Raji (cell line): ENCODE data around the gene FCF1.

Experiments used
- POLR2A ChIP-seq: IDR thresholded peaks from 2 replicates; pipeline ENCODE4 v1.6.1; 2011; ENCODE audit warnings: low read depth, low read length, control low read depth; ENCODE audit not compliant: insufficient read depth

The FCF1 gene

DNA sequence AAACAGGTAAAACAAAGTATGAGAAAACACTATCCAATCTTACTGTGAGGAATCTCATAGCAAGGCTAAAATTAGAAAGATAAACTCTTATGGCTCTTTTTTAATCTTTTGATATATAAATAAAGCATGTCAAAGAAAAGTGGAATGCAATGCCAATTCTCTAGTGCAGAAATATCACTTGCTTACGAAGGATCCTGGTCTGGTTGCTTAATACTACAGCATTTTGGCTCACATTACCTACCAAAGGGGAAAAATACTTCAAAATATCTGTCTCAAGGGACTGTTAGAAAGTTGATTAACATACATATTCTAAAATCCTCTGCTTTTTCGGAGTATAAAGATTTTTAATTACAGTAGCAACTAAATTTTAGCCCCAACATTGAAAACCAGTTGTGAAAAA, 21.5 kb upstream of the FCF1 start:
- TF ChIP-seq POLR2A, result no peak

DNA sequence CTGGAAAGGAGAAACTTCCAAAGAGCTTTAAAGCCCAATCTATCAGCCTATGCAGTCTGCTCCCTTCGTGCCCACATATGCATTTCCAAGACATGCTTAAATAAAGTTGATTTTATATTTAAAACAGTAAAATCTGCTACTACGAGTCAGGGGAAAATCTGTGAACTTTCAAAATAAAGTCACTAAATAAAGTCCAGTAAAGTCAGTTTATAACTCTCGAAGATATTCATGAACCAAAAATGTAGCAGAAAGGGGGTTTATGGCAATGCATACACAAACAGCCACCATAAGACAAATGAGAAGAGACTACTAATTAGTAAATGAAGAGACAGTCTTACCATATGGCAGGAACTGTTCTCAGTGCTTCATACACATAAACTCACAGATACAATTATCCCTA, 19.8 kb upstream of the FCF1 start:
- TF ChIP-seq POLR2A, result no peak

DNA sequence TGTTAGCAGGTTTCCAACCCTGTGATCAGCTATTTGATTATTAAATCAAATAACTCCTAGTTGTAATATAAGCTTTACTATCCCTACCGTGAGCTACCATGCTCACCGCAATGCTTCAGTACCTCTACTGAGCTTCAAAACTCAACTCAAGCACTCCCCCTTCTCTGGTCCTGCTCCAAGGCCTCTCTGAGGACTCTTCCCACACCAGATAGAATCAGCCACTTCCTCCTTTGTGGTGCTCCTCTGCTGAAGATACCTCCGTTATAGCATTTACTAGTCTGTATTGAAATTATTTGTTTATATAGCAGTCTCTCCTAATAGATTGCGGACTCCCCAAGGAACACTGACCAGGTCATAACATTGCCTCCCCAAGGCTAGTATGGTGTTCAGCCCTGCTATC, 17.5 kb upstream of the FCF1 start:
- no peak for TF ChIP-seq POLR2A

DNA sequence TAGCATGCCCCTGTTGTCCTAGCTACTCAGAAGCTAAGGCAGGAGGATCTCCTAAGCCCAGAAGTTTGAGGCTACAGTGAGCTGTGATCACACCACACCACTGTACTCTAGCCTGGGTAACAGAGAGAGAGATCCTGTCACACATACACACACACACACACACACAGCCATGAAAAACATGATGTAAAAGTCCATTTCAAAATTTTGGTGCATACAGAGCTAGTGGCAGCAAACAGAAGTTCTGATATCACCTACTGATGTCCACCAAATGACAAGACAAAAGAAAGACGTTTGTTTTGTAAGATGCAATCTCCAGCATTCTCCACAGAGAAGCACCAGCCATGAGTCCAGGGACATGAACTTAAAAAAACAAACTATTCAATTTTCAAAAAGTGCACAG, 15.9 kb upstream of the FCF1 start:
- TF ChIP-seq POLR2A, result no peak

DNA sequence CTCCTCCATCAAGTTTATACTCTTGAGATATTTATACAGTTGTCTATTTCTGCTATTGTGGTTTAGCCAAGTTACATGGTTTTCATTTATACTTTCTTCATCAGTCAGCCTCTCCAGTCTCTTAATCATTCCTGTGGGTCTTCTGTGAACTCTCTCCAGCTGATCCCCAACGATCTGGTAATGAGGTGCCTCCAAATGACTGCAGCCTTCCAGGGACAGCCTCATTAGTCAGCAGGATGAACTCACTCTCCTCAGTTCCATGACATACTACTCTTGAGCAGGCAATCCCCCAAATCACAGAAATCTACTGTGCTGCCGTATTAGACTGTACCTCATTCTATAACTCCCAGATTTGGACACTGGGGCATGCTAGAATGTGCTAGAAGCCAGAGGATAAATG, 15.4 kb upstream of the FCF1 start:
- TF ChIP-seq POLR2A, result no peak

DNA sequence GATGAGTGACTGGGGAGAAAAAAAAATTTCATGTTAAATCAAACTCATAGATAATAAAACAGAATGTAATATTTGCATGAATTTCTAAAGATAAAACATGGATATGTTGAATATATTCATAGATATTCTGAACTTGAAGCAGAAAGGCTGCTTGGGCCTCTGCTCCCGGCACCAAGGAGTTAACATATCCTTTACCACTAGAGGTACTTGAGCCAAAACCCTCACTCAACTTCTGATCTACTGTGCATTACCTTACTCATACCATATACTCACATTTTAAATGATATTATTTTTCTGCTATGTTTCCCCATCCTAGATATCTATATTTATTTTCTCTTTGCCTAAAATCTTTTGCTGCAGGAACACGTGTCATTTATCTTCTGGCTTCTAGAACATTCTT, 15.0 kb upstream of the FCF1 start:
- TF ChIP-seq POLR2A, result no peak

DNA sequence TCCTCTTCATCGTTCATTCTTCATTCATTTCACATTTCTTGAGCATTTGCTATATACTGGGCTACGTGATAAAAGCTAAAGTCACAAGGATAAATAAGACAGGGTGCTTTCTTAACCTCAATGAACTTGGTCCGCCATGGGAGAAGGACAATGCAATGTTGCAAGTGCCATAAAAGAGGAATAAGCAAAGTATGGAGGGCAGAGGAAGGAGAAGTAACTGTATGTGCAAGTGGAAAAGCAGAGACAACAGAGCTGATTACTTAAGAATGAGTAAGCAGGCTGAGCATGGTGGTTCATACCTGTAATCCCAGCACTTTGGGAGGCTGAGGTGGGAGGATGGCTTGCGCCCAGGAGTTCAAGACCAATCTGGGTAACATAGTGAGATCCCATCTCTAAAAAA, 14.5 kb upstream of the FCF1 start:
- no peak for TF ChIP-seq POLR2A

DNA sequence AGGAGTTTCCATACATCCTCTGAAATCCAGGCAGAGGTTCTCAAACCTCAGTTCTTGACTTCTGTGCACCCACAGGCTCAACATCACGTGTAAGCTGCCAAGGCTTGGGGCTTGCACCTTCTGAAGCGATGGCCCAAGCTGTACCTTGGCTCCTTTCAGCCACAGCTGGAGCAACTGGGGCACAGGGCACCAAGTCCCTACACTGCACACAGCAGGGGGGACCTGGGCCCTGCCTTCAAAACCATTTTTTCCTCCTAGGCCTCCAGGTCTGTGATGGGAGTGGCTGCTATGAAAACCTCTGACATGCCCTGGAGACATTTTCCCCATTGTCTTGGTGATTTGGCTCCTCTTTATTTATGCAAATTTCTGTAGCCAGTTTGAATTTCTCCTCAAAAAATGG, 10.7 kb upstream of the FCF1 start:
- no peak for TF ChIP-seq POLR2A

DNA sequence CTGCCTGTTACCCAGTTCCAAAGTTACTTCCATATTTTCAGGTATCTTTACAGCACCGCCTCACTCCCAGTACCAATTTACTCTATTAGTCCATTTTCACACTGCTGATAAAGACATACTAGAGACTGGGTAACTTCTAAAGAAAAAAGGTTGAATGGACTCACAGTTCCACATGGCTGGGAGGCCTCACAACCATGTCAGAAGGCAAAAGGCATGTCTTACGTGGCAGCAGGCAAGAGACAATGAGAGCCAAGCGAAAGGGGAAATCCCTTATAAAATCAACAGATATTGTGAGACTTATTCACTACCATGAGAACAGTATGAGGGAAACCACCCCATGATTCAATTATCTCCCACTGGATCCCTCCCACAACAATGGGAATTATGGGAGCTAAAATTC, 9.9 kb upstream of the FCF1 start:
- TF ChIP-seq POLR2A, result no peak

DNA sequence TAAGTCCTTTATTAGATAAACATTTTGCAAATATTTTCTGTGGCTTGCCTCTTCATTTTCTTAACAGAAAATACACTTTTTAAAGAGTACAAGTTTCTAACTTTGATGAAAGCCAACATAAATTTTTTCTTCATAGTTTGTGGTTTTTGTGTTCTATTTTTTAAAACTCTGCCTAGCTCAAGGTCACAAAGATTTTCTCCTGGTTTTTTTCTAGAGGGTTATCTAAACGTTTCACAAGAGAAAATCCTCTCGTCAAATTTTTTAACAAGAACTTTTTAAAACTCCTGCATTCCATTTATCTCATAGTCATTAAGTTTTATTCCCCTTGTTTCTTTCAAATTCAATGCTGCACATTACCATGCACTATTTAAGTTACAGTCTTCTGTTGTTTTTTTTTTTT, 8.3 kb upstream of the FCF1 start:
- no peak for TF ChIP-seq POLR2A

DNA sequence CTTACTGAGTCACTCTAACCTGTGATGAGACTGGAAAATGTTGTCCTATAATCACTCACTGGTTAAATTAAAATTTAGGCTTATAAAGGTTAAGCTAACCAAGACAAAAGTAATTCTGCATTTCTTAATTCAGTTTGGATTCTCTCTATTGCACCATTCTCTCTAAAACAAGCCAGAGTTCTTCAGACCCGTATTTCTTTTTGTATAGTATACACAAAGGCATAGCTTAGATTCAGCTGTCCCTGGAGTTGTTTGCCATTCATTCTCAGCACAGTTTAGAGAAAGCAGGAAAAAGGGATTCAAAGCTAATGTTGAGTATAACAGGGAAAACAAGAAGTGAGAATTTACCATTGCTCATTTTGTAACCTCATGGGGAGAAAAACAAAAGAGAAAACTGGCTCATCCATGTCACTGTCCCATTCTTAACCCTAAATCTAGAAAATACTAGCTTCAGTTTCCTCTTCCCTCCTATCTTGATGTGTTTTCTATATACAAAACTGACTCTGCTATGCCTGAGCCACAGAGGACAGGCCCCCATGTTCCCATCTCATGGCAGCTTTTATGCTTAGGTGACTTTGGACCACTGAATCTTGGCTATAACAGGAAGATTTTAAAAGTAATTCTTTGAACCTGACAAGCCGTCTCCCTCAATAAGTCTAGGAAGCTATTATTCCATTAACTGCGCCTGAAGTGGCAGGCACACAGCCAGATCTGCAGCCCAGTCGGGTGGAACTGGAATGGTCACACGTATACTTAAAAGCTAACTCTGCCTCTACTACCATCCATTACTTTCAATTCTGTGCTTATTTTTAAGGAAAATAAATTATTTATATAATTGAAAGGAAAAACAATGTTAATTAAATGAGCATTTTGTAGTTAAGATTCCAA, 7.1 kb upstream of the FCF1 start:
- no peak for TF ChIP-seq POLR2A

DNA sequence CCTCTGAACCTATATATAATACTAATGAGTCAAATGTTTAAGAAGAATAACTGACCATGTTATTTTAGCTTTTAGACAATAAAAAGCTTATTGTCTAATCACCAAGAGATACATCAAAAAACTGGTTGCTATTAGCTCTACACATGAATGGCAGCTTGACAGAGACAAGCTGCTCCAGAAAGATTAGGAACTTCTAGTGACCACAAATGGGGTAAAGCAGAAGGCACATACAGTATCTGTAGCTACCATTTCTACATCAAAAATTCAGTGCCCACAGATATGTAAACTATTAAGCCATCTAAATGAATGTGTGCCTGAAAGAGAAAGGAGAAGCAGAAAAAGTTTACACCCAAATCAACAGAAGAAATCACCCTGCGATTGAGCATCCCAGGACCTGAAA, 2.5 kb upstream of the FCF1 start:
- no peak for TF ChIP-seq POLR2A

DNA sequence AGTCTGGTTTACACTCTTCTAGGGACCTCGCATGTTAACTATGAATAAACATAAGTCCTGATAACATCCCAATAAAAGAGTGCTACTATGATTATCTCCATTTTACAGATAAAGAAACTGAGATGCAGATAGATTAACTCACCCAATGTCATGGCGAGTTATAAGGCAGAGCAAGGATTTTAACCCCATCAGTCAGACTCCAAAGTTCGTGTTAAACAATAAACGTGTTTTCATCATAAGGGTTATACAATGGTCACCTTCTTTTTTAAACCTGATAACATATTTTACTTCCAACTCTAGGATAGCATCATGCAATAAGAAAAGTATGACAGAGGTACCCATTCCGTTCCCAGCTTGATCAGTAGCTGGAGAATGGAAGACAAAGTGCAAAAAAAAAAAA, 1.3 kb upstream of the FCF1 start:
- TF ChIP-seq POLR2A, result no peak

DNA sequence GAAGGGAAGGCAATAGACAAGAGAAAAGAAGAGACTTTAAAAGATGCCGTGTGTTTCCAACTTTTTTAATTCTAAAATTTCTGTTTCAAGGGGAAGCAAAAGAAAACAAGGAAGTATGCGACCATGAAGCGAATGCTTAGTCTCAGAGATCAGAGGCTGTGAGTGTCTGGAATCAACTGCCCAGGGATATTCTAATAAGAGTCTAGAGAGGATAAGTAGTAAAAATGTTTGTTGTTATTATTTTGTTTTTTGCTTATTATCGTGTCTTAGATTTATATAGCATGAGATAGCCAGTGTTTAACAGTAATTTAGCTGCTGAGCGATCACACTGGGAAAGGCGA, 421 bp downstream of the FCF1 start:
- no peak for TF ChIP-seq POLR2A

DNA sequence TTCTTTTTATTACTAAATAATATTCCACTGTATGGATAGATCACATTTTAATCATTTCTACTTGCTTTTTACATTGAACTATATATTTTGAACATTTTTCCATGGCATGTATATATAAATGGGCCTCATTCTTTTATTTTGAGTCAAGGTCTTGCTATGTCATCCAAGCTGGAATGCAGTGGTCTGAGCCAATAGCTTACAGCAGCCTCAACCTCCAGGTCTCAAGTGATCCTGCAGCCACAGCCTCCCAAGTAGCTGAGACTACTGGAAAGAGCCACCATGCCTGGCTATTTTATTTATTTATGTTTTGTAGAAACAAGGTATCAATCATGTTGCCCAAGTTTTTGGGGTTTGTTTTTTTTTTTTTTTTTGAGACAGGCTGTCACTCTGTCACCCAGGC, 7.6 kb downstream of the FCF1 start:
- TF ChIP-seq POLR2A, result no peak

DNA sequence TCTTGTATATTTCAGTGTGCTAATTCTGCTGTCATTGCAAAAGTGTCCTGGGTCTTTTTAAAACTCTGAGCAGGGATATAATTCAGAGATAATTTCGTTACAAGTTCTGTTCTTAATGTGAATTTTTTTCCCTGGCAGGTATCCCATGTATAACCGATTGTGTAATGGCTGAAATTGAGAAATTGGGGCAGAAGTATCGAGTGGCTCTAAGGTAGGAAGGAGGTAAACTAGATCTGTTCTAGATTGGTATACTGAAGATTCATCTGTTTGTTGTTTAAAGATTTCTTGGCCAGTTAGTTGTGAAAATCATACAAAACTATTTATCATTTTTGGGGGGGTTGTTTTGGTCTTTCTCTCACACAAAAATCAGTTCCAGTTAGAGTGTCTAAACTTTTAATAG, 10.2 kb downstream of the FCF1 start:
- no peak for TF ChIP-seq POLR2A

DNA sequence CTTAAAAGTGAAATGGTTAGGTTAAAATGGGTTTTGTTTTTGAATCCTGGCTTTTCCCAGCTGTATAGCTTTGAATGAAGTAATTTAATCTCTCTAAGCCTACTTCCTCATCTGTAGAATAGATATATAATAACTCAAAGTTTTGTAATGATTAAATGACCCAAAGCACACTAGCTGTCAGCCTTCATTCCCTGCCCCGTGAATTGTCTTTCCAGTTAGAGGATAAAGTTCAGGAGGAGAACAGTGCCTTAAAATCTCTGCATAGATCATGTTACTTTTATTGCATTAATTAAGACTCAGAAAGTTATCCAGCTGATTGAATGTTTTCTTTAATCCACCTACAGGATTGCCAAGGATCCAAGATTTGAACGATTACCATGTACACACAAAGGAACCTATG, 19.4 kb downstream of the FCF1 start:
- no peak for TF ChIP-seq POLR2A
